ENCODE measurements around the gene ZNF628. TPM values are rescaled to one million over a fixed set of nuclear protein-coding genes. Genes with fewer than 3 reads are reported as not detected.

The ZNF628 gene
- total and polyA plus RNA-seq, 7 donors: 1.4 to 15.0 (median 2.5) TPM

GRCh38 chr19:55462722-55463121 lies 13.7 kb upstream of the ZNF628 start:
- intact Hi-C loops (cut with DNase I): no loop called here
- WGBS, 2 donors: 77 to 87% methylated on average over 11 of the region's 11 CpGs
- H3K27ac ChIP-seq: no peak overlapping the region
- no peak for DNase-seq
- peaks cover 0 to 36% (median 24%) of the 10 kb centered on the region in 4 donors for H3K4me1 ChIP-seq
- no peak overlapping the region for H3K4me3 ChIP-seq
- no peak for TF ChIP-seq EP300 (IDR thresholded peaks at IDR 0.05)
- no peak for TF ChIP-seq POLR2AphosphoS5 (IDR thresholded peaks at IDR 0.05)
- TF ChIP-seq POLR2A (IDR thresholded peaks at IDR 0.05): no peak
- no peak for TF ChIP-seq CTCF (IDR thresholded peaks at IDR 0.05)
- no peaks in the 10 kb centered on the region for H3K9me3 ChIP-seq
- no peaks in the 10 kb centered on the region for H3K27me3 ChIP-seq
- no peaks in the 10 kb centered on the region for H3K36me3 ChIP-seq

GRCh38 chr19:55463583-55464031 lies 12.8 kb upstream of the ZNF628 start:
- H3K4me3 ChIP-seq: no peak overlapping the region
- no peak overlapping the region for H3K27ac ChIP-seq
- TF ChIP-seq POLR2A (IDR thresholded peaks at IDR 0.05) (no peak), CTCF (IDR thresholded peaks at IDR 0.05) (no peak), POLR2AphosphoS5 (IDR thresholded peaks at IDR 0.05) (no peak), EP300 (IDR thresholded peaks at IDR 0.05) (no peak)
- intact Hi-C loops (cut with DNase I): no loop called here
- no peak for DNase-seq
- no peaks in the 10 kb centered on the region for H3K9me3 ChIP-seq
- no peaks in the 10 kb centered on the region for H3K36me3 ChIP-seq
- 75 to 77% methylated on average over 15 of the region's 15 CpGs for WGBS, 2 donors
- H3K4me1 ChIP-seq: peaks cover 0 to 40% (median 26%) of the 10 kb centered on the region in 4 donors
- no peaks in the 10 kb centered on the region for H3K27me3 ChIP-seq

GRCh38 chr19:55464039-55464661 lies 12.3 kb upstream of the ZNF628 start:
- intact Hi-C loops (cut with DNase I): no loop called here
- H3K9me3 ChIP-seq: no peaks in the 10 kb centered on the region
- WGBS, 2 donors: 73 to 74% methylated on average over 23 of the region's 23 CpGs
- H3K36me3 ChIP-seq: no peaks in the 10 kb centered on the region
- H3K4me3 ChIP-seq: no peak overlapping the region
- H3K27me3 ChIP-seq: no peaks in the 10 kb centered on the region
- no peak for DNase-seq
- peaks cover 0 to 37% (median 25%) of the 10 kb centered on the region in 4 donors for H3K4me1 ChIP-seq
- H3K27ac ChIP-seq: no peak overlapping the region
- TF ChIP-seq POLR2A (IDR thresholded peaks at IDR 0.05): no peak
- no peak for TF ChIP-seq EP300 (IDR thresholded peaks at IDR 0.05)
- TF ChIP-seq CTCF (IDR thresholded peaks at IDR 0.05): no peak
- no peak for TF ChIP-seq POLR2AphosphoS5 (IDR thresholded peaks at IDR 0.05)

GRCh38 chr19:55464662-55465054 lies 11.8 kb upstream of the ZNF628 start, which contains the start of gene C19orf85:
C19orf85 (minus strand) TSS chr19:55464751; CDS start chr19:55464554, 197 bp downstream.
- WGBS, 2 donors: 61 to 64% methylated on average over 14 of the region's 14 CpGs
- H3K27ac ChIP-seq: no peak within 1 kb of the TSS
- no peak within 1 kb of the TSS for H3K4me3 ChIP-seq
- TF ChIP-seq CTCF (IDR thresholded peaks at IDR 0.05) (no peak), POLR2A (IDR thresholded peaks at IDR 0.05) (no peak), EP300 (IDR thresholded peaks at IDR 0.05) (no peak), POLR2AphosphoS5 (IDR thresholded peaks at IDR 0.05) (no peak)
- H3K9me3 ChIP-seq: no peaks in the 10 kb centered on the region
- no peaks in the 10 kb centered on the region for H3K27me3 ChIP-seq
- intact Hi-C loops (cut with DNase I): no loop called here
- no peaks in the 10 kb centered on the region for H3K36me3 ChIP-seq
- H3K4me1 ChIP-seq: peaks cover 0 to 32% (median 21%) of the 10 kb centered on the region in 4 donors
- DNase-seq: no peak
